ENCODE measurements around the gene GNB1L. TPM values are rescaled to one million over a fixed set of nuclear protein-coding genes. Genes with fewer than 3 reads are reported as not detected.
A peak's percentile ranks its signal among the peaks of the same experiment; 100 is the strongest.

Gene GNB1L
- total and polyA plus RNA-seq, 9 of the 15 experiments (the other 6 are each of a cell fraction or from before 2014, with no cell fraction given), result 0.56 to 50.5 (median 10.2) TPM

DNA sequence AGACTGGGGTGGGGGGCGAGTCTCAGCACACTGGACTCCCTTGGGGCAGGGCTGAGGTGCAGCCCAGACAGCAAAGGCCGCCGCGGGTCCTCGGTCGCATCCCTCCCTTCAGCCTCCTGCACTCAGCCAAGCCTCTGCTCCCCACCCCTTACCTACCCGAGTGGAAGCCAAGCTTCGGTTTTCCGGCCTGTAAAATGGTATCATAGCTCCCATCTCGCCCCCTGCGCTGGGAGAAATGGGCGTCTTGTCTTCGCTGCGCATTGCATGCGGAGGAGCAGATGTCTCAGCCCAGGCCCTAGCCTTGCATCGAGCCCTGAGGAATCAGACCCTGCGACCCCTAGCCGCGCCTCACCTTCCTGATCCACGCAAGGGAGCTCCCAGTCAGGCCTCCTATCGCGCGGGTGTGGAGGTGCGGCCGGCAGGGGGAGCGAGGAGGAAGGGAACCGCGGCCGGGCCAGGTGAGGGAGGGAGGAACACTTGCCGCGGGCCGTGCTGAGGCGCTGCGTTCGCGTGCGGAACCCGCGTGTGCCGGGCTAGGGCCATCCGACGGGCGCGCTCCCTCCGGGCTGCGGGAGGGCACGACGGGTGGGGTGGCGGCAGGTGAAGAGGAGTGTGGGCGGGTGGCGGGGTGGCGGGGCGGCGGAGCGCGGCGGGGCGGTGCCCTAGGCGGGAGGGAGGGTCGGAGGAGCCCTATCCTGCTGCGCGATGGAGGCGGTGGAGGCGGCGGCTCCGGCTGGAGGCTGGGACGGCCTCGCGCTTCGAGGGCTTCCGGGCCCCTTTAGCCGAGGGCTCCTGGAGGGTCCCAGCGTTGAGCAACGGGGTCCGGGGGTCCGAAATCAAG lies 98.2 kb downstream of the GNB1L start (continued):
- TF ChIP-seq SIRT6 (IDR thresholded peaks at IDR 0.05; ENCODE audit: low read depth, low read length), result no peak
- TF ChIP-seq MEF2A (IDR thresholded peaks at IDR 0.05; ENCODE audit: control insufficient read depth, low read depth, low read length), result no peak
- TF ChIP-seq, protein P1, sequence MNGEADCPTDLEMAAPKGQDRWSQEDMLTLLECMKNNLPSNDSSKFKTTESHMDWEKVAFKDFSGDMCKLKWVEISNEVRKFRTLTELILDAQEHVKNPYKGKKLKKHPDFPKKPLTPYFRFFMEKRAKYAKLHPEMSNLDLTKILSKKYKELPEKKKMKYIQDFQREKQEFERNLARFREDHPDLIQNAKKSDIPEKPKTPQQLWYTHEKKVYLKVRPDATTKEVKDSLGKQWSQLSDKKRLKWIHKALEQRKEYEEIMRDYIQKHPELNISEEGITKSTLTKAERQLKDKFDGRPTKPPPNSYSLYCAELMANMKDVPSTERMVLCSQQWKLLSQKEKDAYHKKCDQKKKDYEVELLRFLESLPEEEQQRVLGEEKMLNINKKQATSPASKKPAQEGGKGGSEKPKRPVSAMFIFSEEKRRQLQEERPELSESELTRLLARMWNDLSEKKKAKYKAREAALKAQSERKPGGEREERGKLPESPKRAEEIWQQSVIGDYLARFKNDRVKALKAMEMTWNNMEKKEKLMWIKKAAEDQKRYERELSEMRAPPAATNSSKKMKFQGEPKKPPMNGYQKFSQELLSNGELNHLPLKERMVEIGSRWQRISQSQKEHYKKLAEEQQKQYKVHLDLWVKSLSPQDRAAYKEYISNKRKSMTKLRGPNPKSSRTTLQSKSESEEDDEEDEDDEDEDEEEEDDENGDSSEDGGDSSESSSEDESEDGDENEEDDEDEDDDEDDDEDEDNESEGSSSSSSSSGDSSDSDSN (IDR thresholded peaks at IDR 0.05; ENCODE audit: borderline replicate concordance in 1 of 2, low read depth in 2 of 2, low read length in 2 of 2), result peak; percentile 98 to 99; a peak in 3 of 4 replicates
- no peak; the same call in 1 of the 2 replicates for TF ChIP-seq ZBED1 (IDR thresholded peaks at IDR 0.05)
- no peak for TF ChIP-seq POLR2AphosphoS2 (IDR thresholded peaks at IDR 0.05; ENCODE audit: low read length)
- no peak for TF ChIP-seq LEF1 (IDR thresholded peaks at IDR 0.05)
- no peak for TF ChIP-seq TCFL5 (CRISPR knock-in tag; conservative IDR thresholded peaks at IDR 0.05)
- TF ChIP-seq, protein P2, sequence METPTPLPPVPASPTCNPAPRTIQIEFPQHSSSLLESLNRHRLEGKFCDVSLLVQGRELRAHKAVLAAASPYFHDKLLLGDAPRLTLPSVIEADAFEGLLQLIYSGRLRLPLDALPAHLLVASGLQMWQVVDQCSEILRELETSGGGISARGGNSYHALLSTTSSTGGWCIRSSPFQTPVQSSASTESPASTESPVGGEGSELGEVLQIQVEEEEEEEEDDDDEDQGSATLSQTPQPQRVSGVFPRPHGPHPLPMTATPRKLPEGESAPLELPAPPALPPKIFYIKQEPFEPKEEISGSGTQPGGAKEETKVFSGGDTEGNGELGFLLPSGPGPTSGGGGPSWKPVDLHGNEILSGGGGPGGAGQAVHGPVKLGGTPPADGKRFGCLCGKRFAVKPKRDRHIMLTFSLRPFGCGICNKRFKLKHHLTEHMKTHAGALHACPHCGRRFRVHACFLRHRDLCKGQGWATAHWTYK (CRISPR knock-in tag; IDR thresholded peaks at IDR 0.05), result no peak
- no peak for TF ChIP-seq MED1 (CRISPR knock-in tag; IDR thresholded peaks at IDR 0.05; ENCODE audit: borderline replicate concordance)
- TF ChIP-seq, protein P3, sequence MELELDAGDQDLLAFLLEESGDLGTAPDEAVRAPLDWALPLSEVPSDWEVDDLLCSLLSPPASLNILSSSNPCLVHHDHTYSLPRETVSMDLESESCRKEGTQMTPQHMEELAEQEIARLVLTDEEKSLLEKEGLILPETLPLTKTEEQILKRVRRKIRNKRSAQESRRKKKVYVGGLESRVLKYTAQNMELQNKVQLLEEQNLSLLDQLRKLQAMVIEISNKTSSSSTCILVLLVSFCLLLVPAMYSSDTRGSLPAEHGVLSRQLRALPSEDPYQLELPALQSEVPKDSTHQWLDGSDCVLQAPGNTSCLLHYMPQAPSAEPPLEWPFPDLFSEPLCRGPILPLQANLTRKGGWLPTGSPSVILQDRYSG (tag; conservative IDR thresholded peaks at IDR 0.05; ENCODE audit: low read depth), result no peak
- peak; percentile 77; the same call in 1 of the 2 replicates for TF ChIP-seq ERF (CRISPR knock-in tag; IDR thresholded peaks at IDR 0.05)
- TF ChIP-seq ADNP (tag; IDR thresholded peaks at IDR 0.05), result no peak
- TF ChIP-seq DNMT1 (IDR thresholded peaks at IDR 0.05), result no peak
- TF ChIP-seq, protein P4, sequence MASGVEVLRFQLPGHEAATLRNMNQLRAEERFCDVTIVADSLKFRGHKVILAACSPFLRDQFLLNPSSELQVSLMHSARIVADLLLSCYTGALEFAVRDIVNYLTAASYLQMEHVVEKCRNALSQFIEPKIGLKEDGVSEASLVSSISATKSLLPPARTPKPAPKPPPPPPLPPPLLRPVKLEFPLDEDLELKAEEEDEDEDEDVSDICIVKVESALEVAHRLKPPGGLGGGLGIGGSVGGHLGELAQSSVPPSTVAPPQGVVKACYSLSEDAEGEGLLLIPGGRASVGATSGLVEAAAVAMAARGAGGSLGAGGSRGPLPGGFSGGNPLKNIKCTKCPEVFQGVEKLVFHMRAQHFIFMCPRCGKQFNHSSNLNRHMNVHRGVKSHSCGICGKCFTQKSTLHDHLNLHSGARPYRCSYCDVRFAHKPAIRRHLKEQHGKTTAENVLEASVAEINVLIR (CRISPR knock-in tag; IDR thresholded peaks at IDR 0.05), result no peak
- no peak for TF ChIP-seq ZC3H11A (IDR thresholded peaks at IDR 0.05; ENCODE audit: low read depth, low read length)
- TF ChIP-seq ZNF239 (CRISPR knock-in tag; IDR thresholded peaks at IDR 0.05), result no peak
- peak; percentile 57; the same call in 1 of the 2 replicates for TF ChIP-seq CC2D1A (IDR thresholded peaks at IDR 0.05)
- no peak for TF ChIP-seq SRSF9 (IDR thresholded peaks at IDR 0.05; ENCODE audit: borderline replicate concordance, low read depth, low read length)
- TF ChIP-seq, protein P5, sequence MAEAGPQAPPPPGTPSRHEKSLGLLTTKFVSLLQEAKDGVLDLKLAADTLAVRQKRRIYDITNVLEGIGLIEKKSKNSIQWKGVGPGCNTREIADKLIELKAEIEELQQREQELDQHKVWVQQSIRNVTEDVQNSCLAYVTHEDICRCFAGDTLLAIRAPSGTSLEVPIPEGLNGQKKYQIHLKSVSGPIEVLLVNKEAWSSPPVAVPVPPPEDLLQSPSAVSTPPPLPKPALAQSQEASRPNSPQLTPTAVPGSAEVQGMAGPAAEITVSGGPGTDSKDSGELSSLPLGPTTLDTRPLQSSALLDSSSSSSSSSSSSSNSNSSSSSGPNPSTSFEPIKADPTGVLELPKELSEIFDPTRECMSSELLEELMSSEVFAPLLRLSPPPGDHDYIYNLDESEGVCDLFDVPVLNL (CRISPR knock-in tag; IDR thresholded peaks at IDR 0.05; ENCODE audit: low read depth), result no peak
- TF ChIP-seq, protein P6, sequence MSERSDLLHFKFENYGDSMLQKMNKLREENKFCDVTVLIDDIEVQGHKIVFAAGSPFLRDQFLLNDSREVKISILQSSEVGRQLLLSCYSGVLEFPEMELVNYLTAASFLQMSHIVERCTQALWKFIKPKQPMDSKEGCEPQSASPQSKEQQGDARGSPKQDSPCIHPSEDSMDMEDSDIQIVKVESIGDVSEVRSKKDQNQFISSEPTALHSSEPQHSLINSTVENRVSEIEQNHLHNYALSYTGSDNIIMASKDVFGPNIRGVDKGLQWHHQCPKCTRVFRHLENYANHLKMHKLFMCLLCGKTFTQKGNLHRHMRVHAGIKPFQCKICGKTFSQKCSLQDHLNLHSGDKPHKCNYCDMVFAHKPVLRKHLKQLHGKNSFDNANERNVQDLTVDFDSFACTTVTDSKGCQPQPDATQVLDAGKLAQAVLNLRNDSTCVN (CRISPR knock-in tag; IDR thresholded peaks at IDR 0.05), result peak; percentile 74; the same call in 1 of the 2 replicates
